Measurements from ENCODE around the gene PDILT. TPM values are rescaled to one million over a fixed set of nuclear protein-coding genes. Genes with fewer than 3 reads are reported as not detected.

The PDILT gene
- total RNA-seq, 1 experiment from 2014 or later, result not detected

- TF ChIP-seq, protein P1, sequence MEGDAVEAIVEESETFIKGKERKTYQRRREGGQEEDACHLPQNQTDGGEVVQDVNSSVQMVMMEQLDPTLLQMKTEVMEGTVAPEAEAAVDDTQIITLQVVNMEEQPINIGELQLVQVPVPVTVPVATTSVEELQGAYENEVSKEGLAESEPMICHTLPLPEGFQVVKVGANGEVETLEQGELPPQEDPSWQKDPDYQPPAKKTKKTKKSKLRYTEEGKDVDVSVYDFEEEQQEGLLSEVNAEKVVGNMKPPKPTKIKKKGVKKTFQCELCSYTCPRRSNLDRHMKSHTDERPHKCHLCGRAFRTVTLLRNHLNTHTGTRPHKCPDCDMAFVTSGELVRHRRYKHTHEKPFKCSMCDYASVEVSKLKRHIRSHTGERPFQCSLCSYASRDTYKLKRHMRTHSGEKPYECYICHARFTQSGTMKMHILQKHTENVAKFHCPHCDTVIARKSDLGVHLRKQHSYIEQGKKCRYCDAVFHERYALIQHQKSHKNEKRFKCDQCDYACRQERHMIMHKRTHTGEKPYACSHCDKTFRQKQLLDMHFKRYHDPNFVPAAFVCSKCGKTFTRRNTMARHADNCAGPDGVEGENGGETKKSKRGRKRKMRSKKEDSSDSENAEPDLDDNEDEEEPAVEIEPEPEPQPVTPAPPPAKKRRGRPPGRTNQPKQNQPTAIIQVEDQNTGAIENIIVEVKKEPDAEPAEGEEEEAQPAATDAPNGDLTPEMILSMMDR (conservative IDR thresholded peaks at IDR 0.05; ENCODE audit: low read depth, low read length), result no peak
- no peak for TF ChIP-seq EZH2 (IDR thresholded peaks at IDR 0.05; ENCODE audit: borderline replicate concordance, low read depth, low read length, poor library complexity, severe bottlenecking)
- no peaks in the 10 kb centered on the region for H3K9me3 ChIP-seq (ENCODE audit: low read depth, low read length, poor library complexity, severe bottlenecking)
- H3K36me3 ChIP-seq (ENCODE audit: insufficient read depth, low read length, poor library complexity, severe bottlenecking), result no peaks in the 10 kb centered on the region
- no peak overlapping the region for H3K4me3 ChIP-seq (ENCODE audit: low read depth, low read length, poor library complexity, severe bottlenecking)
- intact Hi-C loops (cut with micrococcal nuclease; ENCODE audit: unreplicated experiment), result no loop called here
- CTCF ChIA-PET, result no interaction called here
- no peak for DNase-seq (ENCODE audit: low spot score)
- no TSS peak for BruUV-seq (replicated peaks)
- H3K4me1 ChIP-seq (ENCODE audit: insufficient read depth, low read length, poor library complexity, severe bottlenecking), result no peaks in the 10 kb centered on the region
- no peaks in the 10 kb centered on the region for H3K27me3 ChIP-seq (replicated peaks; ENCODE audit: insufficient read depth, low read depth, low read length, poor library complexity)
- H3K27ac ChIP-seq (ENCODE audit: low read depth, low read length, poor library complexity, severe bottlenecking), result no peak overlapping the region
- POLR2A ChIA-PET (ENCODE audit: low non-redundant PET), result no interaction called here
Observed at GRCh38 chr16:20415541-20415940, 11.0 kb upstream of the PDILT start.

GRCh38 chr16:20411055-20411454 is 6.5 kb upstream of the PDILT start:
- DNase-seq (ENCODE audit: low spot score), result no peak
- intact Hi-C loops (cut with micrococcal nuclease; ENCODE audit: unreplicated experiment), result no loop called here
- ChIA-PET CTCF (no interaction called here), POLR2A (ENCODE audit: low non-redundant PET) (no interaction called here)
- no peaks in the 10 kb centered on the region for H3K36me3 ChIP-seq (ENCODE audit: insufficient read depth, low read length, poor library complexity, severe bottlenecking)
- H3K9me3 ChIP-seq (ENCODE audit: low read depth, low read length, poor library complexity, severe bottlenecking), result no peaks in the 10 kb centered on the region
- no peaks in the 10 kb centered on the region for H3K4me1 ChIP-seq (ENCODE audit: insufficient read depth, low read length, poor library complexity, severe bottlenecking)
- BruUV-seq (replicated peaks), result no TSS peak
- H3K27ac ChIP-seq (ENCODE audit: low read depth, low read length, poor library complexity, severe bottlenecking), result no peak overlapping the region
- no peak for TF ChIP-seq EZH2 (IDR thresholded peaks at IDR 0.05; ENCODE audit: borderline replicate concordance, low read depth, low read length, poor library complexity, severe bottlenecking)
- TF ChIP-seq, protein P1 (conservative IDR thresholded peaks at IDR 0.05; ENCODE audit: low read depth, low read length), result no peak
- H3K27me3 ChIP-seq (replicated peaks; ENCODE audit: insufficient read depth, low read depth, low read length, poor library complexity), result no peaks in the 10 kb centered on the region
- H3K4me3 ChIP-seq (ENCODE audit: low read depth, low read length, poor library complexity, severe bottlenecking), result no peak overlapping the region

- TF ChIP-seq, protein P1 (conservative IDR thresholded peaks at IDR 0.05; ENCODE audit: low read depth, low read length), result no peak
- no peak for TF ChIP-seq EZH2 (IDR thresholded peaks at IDR 0.05; ENCODE audit: borderline replicate concordance, low read depth, low read length, poor library complexity, severe bottlenecking)
- POLR2A ChIA-PET (ENCODE audit: low non-redundant PET), result no interaction called here
- H3K27me3 ChIP-seq (replicated peaks; ENCODE audit: insufficient read depth, low read depth, low read length, poor library complexity), result no peaks in the 10 kb centered on the region
- H3K36me3 ChIP-seq (ENCODE audit: insufficient read depth, low read length, poor library complexity, severe bottlenecking), result no peaks in the 10 kb centered on the region
- no peaks in the 10 kb centered on the region for H3K9me3 ChIP-seq (ENCODE audit: low read depth, low read length, poor library complexity, severe bottlenecking)
- no peak for DNase-seq (ENCODE audit: low spot score)
- no peak overlapping the region for H3K27ac ChIP-seq (ENCODE audit: low read depth, low read length, poor library complexity, severe bottlenecking)
- intact Hi-C loops (cut with micrococcal nuclease; ENCODE audit: unreplicated experiment), result no loop called here
- H3K4me3 ChIP-seq (ENCODE audit: low read depth, low read length, poor library complexity, severe bottlenecking), result no peak overlapping the region
- no peaks in the 10 kb centered on the region for H3K4me1 ChIP-seq (ENCODE audit: insufficient read depth, low read length, poor library complexity, severe bottlenecking)
- CTCF ChIA-PET, result no interaction called here
- no TSS peak for BruUV-seq (replicated peaks)
Observed at GRCh38 chr16:20410121-20410723, 5.7 kb upstream of the PDILT start.
